HG02885 (cell line): ENCODE measurements around the gene IL18BP.

ENCODE experiments used
- ATAC-seq: cut with Tn5 transposase; IDR thresholded peaks from one replicate; pipeline ENCODE4 v1.9.1; 2021; ENCODE audit warnings: mild to moderate bottlenecking; ENCODE audit not compliant: unreplicated experiment, poor library complexity

IL18BP gene

GRCh38 chr11:72040491-72041363, 42.0 kb downstream of the IL18BP start:
- ATAC-seq = no peak

DNA sequence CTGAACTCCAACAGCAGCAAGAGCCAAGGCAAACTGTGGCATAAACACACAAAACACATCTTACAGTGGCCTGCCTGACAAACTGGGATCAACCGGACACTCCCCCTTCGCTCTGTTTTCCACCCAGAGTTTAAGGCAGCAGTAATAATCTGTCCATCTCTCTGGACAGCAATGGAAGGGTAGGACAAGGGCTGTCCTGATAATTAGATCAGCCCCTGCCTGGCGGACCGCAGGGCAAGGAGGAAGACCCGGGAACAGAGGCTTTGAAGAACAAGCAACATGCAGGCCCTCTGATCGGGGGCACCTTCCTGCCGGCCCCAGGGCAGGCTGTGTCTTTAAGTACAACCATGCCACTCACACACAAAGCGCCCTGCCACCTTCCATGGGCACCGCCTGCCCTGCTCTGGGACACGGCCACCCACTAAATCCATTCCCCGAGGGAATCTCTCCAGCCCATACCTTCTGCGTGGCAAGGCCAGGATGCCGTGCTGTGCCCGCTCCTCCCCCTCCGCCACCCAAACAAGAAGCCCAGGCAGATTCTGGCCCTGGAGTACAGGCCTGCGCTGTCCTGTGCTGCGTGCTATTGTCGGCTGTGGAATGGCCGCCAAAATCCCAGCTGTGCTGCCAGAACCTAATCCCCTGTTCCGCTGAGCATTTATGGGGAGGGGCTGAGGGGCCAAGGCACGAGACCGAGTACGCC, 42.8 kb downstream of the IL18BP start:
- no peak for ATAC-seq

DNA sequence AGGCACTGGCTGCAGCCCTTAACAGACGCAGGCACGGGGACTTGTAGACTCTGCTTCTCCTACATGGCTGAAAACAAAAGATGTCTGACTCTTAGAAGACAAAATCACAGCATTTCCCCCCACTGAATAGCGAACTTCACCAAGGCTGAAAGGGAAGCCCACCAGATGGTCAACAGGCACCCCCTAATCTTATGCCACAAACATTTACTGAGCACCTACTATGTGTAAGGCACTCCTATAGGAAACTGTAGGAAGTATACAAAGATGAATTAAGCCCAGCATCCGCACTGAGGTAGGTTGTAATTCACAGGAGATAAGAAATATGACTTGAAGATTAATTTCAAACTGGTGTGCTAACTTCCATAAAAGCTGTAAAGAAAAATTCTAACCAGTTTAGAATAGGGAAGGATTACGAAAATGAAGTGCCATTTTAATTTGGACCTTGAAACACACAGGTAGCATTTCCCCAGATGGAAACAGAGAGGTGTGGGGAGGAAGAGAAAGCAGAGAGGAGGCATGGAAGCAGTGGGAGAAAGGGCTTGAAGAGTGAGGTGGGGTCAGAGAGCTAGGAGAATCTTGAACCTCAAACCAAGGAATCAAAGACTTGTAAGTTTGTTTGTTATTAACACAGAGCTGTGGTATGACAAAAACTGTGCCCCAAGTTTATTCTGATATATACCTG, 43.5 kb downstream of the IL18BP start:
- no peak for ATAC-seq

GRCh38 chr11:72045849-72046248, 47.1 kb downstream of the IL18BP start:
- ATAC-seq = no peak

DNA sequence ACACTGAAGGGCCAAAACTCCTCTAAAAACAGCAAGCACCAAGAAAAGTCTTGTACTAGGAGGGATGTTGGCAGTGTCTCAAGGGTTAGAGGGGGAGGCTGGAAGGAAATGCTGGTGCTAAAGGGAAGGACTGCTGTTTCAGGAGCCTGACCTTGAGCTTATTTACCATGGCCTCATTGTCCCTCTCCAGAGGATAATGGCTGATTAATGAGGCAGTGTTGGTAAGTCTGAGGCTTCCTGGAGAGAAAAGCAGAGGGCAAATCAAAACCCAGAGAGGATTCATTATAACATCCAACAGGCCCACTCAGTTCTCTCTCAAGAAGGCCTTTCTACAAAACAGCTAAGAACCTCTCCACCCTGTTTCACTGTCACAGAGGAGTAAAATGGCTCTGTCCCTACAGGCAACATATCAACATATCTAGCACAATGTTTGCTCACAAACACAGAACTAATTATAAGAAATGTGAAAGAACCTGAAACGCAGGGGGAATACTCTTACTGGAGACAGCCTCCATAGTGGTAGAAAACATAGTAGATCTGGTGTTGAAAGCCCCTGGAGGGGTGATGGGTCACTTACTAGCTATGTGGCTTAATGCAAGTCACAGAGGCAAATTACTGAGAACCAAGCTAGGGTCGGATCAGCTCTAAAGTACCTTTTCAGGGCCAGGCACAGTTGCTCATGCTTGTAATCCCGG, 50.2 kb downstream of the IL18BP start:
- no peak for ATAC-seq
